Measurements from ENCODE around the gene SYNGR1.

The SYNGR1 gene, protein sequence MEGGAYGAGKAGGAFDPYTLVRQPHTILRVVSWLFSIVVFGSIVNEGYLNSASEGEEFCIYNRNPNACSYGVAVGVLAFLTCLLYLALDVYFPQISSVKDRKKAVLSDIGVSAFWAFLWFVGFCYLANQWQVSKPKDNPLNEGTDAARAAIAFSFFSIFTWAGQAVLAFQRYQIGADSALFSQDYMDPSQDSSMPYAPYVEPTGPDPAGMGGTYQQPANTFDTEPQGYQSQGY

DNA sequence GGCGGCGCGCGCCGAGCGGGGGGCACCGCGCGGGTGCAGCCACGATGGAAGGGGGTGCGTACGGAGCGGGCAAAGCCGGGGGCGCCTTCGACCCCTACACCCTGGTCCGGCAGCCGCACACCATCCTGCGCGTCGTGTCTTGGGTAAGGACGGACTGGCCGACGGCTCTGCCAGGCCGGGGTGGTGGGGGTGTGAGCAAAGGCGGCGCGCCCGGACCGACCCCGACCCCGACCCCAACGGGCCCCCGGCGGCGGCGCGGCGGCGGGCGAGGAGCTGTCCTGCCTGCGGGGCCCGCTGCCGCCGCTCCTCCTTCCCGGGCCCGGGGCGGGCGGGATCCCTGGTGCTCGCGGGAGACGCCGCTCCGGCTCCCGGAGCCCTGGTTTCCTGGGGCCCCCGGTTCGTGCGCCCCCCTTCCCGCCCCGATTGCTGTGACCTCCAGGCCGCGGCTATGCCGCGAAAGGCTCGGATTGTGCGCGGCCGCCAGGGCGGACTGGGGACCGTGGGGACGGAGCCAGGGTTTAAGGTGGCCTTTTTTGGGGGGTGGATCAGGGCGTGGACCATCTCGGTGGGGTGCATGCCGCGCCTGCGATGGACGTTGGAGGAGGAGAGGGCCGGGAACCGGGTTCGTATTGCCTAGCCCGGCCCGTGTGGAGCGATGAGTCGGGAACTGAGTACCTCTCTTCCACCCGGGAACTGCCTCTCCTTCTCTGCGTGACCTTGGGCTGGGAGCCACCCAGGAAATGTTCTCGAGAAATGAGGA lies at the start of gene SYNGR1:
Gene SYNGR1, plus strand, starts transcription at position 25 of the 760 bp plus-strand sequence. Its CDS starts 20 bp downstream, at position 45.
- DNase-seq: no peak

DNA sequence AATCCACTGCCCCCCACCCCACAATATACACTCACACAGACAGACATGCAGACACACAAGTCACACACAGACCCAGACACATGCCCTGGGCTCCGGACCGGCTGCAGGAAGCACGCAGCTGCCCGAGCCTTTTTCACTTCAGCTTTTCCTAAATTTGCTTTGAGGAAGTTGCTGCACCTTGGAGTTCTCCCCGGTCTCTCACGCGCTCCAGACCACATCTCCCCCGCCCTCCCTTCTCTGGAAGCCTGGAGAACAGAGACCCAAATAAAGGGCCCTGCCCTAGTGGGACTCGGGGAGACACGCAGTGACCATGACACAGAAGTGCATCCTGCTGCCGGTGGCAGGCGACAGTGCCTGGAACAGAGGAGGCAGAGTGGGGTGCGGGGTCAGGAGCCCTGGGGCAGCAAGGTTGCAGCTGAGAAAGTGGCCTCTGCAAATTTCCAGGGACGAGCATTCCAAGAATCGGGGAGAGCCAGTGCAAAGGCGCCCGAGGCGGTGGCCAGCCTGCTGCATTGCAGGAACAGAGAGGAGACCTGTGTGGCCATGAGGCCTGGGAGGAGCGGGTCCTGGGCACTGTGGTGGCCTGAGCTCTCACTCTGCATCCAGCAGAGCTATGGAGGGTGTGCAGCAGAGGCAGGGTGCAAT lies 49.5 kb upstream of the SYNGR1 start:
- DNase-seq: no peak

DNA sequence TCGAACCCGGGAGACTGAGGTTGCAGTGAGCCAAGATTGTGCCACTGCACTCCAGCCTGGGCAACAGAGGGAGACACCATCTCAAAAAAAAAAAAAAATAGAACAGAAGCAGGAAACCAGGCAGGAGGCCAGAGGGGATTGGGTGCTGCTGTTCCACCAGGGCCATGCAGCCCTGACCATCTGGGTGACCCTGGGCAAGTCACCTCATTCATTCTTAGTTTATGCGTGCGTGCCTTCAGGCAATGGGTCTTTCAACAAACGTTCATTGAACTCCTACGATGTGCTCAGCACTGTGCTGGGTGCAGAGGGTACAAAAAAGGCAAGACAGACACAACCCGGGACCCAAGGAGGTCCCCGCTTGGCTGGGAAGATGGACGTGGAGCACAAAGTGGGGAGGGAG lies 48.7 kb upstream of the SYNGR1 start:
- DNase-seq: no peak

DNA sequence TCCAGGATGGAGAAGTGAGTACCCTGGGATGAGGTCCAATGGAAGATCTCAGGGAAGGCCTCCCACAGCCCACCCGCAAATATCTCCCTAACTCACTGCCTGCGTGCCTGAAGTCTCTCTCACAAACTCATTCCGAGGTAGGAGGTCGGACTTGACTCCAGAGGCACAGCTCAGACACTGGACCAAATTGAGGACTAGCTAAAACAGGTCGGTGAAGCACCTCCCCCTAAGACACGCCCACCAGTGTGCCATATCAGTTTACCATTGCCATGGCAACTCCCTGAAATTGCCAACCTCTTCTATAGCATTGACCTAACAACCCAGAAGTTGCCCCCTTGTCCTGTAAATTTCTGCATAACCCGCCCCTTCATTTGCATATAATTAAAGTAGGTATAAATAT lies 47.9 kb upstream of the SYNGR1 start:
- DNase-seq: no peak

DNA sequence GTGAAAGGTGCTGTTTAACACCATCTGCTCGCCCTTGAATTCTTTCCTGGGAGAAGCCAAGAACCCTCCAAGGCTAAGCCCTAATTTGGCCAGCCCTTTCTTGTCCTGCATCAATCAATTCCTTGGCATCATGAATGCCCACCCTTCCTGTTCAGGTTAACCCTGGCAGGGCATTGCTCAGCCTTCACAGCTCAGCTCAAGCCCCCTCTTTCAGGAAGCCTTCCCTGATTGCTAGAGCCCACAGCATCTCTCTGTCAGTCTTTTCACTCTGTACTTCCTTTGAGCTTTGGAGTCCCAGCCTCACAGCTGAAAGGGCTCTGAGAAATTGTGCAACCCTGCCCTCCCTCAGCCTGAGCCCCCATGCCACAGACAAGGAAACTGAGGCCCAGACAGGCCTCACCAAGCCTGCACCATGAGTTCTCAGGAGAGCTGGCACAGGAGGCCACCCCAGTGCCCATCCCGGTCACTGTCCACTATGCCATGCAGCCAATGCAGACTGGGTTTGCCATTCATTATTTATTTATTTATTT lies 47.3 kb upstream of the SYNGR1 start:
- DNase-seq: no peak

DNA sequence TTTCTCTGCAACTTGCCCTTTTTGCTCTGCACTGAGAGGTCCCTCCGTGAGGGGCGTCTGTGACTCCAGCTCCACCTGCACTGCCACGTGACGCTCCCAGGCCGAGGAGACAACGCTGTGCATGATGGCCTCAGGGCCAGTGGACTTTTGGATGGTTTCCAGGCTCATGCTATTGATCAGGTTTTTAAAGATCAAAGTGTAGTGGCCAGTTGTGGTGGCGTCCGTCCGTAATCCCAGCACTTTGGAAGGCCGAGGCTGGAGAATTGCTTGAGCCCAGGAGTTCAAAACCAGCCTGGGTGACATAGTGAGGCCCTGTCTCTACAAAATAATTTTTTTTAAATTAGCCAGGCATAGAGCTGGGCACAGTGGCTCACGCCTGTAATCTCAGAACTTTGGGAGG lies 46.4 kb upstream of the SYNGR1 start:
- no peak for DNase-seq

DNA sequence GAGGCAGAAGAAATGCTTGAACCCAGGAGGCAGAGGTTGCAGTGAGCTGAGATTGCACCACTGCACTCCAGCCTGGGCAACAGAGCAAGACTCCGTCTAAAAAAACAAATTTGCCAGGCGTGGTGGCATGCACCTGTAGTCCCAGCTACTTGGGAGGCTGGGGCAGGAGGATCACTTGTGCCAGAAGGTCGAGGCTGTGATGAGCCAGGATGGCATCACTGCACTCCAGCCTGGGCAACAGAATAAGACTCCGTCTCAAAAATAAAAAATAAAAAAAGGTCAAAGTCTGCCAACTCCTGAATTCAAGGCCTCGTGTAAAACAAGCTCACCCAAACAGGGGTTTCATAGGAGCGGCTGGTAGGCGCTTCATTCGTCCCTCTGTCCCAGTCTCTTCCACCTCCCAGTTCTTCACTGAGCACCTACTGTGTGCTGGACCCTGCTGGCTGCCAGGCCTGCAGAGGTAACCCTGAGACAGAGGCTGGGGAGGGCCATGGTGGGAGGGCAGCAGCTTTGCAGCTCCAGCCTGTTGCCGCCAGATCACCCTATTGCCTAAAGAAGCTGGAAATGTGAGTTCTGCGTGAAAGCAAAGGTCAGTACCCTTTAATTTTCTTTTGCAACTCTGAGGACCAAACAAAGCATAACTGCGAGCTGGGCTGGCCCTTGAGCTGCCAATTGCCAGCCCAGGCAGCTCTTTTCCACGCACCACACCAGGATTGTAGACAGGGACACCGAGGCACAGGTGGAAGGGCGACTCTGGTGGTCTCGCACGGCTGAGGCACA lies 45.7 kb upstream of the SYNGR1 start:
- DNase-seq: no peak

DNA sequence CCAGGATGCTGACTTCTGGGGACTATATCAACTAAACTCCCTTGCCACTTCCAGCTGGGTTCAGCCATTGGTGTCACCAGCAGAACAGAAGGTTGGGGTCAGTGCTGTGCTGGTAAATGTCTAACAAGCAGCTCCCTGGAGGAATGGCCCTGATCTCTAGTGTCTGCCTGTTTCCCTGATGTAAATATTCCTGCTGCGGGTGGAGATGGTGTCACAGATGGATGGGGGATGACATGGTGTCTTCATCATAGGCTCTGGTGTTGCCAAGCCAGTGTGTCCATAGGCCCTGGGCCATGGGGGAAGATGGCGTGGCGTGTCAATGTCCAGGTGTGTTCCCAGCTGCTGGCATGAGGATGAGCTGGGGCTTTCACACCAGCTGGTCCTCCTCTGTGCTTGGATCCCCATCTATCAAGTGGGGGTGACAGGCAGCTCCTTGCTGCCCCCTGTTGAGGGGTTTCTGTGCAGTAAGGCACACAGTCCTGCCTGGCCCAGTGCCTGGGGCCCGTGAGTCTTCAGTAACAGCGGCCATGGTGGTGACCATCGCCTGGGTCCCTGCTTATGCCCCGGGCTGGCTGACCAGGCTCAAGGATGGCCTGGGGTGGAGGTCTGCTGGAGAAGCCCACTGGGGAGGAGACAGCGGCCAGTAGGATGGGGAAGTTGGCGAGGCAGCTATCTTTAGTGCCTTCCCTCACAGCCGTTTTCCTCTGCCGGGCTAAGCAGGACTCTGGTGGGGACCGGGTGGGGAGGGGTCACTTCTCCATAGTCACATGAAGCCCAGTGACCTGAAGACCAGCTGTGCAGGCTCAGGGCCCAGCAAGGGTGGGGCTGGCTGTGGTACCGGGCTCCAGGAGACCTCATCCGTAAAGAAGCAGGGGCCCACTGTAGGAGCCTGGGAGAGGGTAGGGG lies 43.1 kb upstream of the SYNGR1 start:
- DNase-seq: no peak

DNA sequence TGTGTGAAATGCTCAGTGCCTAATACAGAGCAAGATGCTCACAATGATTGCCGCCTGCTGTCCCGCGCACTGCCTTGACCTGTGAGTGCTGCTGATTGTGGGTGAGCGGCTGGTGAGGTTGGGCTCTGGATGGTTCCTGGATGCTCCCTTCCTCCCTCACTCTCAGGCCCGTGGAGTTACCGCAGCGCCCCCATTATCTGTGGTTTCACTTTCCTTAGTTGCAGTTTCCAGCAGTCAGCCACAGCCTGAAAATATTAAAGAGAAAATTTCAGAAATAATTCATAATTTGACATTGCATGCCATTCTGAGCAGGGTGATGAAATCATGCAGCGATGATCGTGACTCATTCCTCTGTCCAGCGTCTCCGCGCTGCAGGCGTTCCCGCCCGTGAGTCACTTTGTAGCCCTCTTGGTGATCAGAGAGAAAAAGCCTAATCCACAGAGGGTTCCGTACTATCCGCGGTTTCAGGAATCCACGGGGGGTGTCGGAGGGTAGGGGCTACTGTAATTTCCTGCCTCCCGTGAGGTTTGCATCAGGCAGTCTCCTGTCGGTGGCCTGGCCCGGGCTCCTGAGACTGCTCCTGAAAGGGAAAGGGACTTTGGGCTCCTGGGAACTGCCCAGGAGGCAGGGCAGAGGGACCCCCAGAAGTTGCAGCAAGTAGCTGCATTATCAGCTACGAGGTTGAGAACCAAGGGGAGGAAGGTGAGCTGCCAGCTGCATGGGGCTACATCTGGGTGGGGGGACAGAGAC lies 41.0 kb upstream of the SYNGR1 start:
- peak; percentile 92 for DNase-seq

DNA sequence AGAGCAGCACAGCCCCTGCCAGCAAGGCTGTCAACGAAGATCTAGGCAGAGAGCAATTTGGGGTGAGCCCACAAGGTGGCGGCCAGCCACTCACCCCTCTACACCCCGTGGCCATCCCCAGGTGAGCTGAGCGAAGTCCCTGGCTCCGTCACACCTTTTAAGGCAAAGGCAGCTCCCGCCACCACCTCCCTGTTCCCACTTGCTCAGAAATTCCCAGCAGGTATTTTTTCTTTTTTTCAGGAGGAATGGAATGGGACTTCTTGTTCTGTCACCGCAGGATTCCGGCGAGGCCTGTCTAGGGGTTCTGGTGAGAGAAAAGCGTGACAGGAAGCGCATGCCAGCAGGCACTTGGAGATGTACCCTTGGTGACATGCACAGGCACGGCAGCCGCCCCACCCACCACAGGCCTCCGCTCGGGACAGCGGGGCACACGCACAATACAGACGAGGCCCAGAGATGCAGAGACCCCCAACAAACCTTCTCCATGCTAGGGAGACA lies 40.4 kb upstream of the SYNGR1 start:
- DNase-seq: no peak

DNA sequence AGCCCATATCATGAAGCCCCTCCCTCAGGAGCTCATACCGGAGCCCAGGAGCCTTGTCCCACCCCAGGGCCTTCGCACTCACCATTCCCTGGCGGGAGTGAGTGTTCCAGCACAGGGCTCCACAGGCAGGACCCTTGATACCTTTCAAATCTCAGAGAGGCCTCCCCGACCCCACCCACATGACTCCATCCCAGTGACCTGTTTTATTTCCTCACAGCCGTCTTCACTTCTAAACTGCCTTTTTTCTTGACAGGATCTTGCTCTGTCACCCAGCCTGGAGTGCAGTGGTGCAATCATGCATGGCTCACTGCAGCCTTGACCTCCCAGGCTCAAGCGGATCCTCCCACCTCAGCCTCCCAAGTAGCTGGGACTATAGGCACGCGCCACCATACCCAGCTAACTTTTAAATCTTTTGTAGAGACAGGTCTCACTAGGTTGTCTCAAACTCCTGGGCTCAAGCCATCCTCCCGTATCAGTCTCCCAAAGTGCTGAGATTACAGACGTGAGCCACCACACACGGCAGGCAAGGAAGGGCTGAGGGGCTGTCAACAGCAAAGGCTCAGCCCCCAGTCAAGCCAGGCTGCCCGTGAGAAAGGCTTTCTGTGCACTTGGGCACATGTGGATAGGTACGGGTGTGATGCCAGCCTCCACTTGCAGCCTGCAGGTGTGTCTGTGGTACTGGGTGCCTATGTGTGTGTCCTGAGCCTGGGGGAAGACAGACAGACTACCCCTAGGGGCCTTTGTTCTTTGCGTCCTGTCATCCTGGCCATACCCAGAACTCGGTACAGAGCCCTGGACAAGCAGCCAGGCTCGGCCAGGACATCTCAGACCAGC lies 39.7 kb upstream of the SYNGR1 start:
- no peak for DNase-seq

DNA sequence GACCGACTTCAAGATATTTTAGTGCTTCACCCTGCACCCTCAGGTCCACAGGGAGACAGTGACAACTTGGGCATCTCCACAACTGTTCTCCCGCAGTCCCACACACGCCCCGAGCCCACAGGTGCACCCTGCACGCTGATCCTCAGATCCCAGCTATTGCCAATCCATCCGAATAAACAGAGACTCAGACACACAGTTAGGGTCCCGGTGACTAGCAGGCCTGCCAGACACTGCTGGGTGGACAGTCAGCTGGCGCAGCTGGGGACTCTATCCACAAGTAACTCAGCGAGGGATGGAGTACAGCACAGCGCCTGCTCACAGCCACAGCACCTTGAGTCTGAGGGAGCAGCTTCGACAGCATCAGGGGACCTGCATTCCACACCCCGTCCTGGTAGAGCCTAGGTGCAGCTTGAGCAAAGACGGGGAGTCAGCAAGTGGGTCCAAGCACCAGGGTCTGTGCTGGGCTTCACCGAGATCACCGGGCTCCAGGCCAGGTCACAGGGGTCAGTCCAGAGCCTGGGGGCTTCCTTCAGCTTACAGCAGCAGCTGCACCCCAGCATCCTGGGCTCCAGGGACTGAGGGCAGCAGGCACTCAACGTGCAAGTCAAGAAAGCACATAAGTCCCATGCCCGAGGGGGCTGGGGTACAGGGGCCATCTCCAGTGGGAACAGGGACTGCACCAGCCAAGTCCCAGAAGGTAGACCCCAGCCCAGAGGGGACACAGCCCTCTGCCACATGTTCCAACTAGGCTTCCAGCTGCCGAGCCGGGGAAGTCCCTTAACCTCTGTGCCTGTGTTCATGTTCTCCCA lies 38.0 kb upstream of the SYNGR1 start:
- no peak for DNase-seq

DNA sequence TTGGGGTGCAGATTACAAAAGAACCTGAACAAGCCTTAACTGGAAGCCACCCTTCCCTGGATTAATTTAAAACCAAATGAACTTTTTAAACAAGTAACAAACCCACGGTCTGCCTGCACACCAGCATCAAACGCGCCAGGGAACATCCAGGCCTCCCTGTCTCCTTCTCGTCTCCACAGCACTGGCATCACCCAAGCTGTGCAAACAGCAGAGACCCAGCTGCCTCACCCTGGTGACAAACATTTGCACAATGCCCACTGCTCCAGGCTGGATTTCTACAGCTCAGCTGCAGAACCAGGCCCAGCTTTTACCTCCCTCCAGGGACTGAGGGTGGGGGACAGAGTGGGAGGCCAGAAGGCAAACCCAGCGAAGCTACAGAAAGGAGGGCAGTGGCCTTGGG lies 37.4 kb upstream of the SYNGR1 start:
- DNase-seq: no peak

DNA sequence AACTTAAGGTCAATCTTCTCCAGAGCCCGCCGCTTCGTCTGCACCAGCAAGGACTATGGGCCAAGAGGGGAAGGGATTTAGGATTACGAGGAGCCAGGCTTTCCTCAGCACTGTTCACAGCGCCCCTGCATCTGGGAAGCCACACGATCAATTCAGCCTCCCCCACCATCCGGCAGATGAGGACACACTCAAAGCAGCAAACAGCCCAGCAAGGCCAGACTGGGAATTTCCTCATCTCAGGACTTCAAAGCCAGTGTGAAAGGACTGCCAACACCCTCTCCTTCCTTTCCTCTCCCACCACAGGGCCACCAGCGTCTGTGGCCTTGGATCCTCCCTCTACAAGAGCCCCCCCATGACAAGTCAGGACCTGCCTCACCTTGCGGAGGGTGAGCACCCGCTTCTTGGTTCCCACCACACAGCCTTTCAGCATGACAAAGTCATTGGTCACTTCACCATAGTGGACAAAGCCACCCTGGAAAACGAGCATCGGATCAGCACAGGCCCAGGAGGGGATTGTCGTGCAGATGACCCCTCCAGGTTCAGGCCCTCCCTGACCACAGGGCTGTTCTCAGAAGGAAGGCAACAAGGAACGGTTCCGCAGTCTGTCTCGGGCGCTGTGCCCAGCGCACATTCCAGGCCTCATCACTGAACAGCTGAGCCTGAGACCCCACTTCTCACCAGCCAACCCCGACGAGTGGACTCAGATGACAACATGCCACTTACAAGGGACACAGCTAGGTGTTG lies 36.4 kb upstream of the SYNGR1 start:
- no peak for DNase-seq

DNA sequence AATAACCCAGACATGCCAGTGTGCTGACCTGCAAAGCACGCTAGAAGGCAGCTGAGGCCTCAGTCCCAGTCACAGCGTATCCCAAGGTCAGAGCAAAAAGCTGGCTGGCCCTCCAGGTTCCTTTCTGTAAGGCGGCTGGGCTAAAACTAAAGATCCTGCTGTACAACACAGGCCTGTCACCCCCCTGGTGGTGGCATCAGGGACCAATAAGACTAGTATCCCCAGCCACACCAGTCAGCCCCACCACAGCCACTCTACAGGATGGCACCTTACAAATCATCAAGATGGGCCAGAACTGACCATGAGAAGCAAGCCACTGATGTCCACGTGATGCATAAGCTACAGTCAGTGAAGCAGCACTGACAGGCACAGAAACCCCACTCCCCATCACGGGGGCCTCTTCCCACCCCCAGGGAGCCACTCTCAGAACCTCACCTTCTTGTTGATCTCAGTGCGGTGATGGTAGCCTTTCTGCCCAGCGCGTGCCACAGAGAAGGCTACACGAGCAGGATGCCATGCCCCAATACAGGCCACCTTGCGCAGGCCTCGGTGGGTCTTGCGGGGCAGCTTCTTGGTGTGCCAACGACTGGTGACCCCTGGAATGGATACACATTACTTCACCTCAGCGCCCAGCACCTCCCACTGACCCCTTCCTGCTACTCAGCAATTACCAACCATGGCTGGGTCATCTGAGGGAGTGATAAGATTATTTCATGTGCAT lies 35.4 kb upstream of the SYNGR1 start:
- no peak for DNase-seq

DNA sequence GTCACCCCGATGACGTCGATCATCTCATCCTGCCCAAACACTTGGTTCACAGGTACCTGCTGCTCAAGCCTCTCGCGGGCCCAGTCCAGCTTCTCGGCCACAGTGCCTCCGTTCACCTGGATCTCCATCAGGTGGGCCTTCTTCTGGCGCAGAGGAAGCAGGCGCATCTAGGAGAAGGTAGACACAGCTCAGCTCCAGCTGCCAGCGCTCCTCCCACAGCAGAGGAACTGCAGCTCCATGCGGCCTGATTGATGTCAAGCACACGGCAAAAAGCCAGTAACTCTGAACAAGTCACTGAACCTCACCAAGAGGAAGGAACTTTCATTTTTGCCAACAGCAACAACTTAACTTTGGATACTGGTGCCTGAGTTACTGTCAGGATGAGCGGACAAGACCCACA lies 34.4 kb upstream of the SYNGR1 start:
- no peak for DNase-seq

DNA sequence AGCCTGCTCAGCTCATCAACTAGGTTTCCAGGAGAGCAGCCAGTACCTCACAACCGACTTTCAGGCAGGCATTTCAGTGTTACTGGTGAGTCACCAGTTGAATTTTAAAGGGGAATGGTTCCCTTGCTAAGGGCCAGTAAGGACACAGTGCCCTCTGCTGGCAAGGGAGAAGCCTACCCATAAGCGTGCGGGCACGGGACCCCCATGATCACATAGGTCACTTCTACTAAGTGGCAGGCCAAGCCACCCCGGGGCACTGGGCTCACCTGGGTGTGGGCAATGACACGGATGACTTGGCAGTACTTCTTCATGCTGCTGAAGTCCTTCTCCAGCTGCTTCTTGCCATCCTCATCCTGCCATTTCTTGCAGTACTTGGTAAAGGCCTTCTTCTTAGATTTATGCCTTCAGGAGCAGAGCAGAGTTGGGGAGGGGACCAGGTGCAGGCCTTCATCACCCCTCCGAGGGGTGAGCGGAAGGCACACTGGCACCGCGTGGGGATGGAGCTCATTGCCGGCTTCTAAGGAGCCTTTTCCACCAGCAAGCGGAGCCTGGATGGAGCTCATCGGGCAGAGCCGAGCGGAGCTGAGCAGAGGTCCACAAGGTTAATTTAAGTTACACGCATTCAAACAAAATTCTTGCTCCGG lies 33.2 kb upstream of the SYNGR1 start:
- peak; percentile 77 for DNase-seq

All from amniotic stem cell (primary cell).